Neural progenitor cell (in vitro differentiated cells): Measurements from ENCODE around the gene ACP7.

Experiments used
- CTCF ChIP-seq: fragments of 200-600 bp; sonication (generic); IDR thresholded peaks from 2 replicates; pipeline ENCODE4 v1.5.1; 2017; ENCODE audit warnings: antibody characterized with exemption, mild to moderate bottlenecking
- EZH2 ChIP-seq: fragments of 200-600 bp; sonication (generic); IDR thresholded peaks from 2 replicates; pipeline ENCODE4 v1.6.1; 2017; ENCODE audit warnings: antibody characterized with exemption, mild to moderate bottlenecking, moderate library complexity
- EZH2phosphoT487 ChIP-seq: fragments of 200-600 bp; sonication (generic); IDR thresholded peaks from 2 replicates; pipeline ENCODE4 v1.6.1; 2017; ENCODE audit warnings: antibody characterized with exemption

GRCh38 chr19:39053276-39054090 lies 30.7 kb upstream of the ACP7 start:
- TF ChIP-seq CTCF: no peak
- TF ChIP-seq EZH2: no peak
- TF ChIP-seq EZH2phosphoT487: no peak
